ENCODE measurements around the gene CYP11A1.

The CYP11A1 gene

DNA sequence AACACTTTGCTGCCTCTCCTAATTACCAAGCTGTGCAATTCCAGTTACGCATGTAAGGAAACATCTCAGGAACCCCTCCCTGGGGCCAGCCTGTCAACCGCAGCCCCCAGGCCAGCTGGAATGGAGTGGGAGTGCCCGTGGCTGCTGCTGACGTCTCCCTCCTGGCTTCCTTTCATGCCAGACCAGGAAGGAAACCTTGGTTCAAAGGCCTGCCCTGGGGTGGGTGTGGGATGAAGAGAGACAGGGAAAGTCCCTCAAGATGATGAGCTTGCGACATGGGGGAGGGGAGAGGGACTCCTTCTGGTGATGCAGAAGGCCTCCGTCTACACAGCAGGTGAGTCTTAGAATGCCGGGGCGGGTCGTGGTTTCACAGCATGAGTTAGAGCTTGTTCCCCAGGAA is 11.4 kb upstream of the CYP11A1 start:
- no peak for TF ChIP-seq SIN3A (IDR thresholded peaks at IDR 0.05; ENCODE audit: borderline replicate concordance, insufficient read depth, low read length)
- no peak for TF ChIP-seq TAF1 (IDR thresholded peaks at IDR 0.05; ENCODE audit: borderline replicate concordance, insufficient read depth, low read length)
- TF ChIP-seq POLR2AphosphoS5 (IDR thresholded peaks at IDR 0.05; ENCODE audit: low read depth, low read length) = no peak
- no peak for TF ChIP-seq REST (IDR thresholded peaks at IDR 0.05; ENCODE audit: insufficient read depth in 1 of 2, low read depth in 2 of 2, low read length in 2 of 2)
- no peak for TF ChIP-seq FOXP2 (optimal IDR thresholded peaks at IDR 0.05; ENCODE audit: borderline replicate concordance, extremely low read depth, extremely low read length, insufficient read depth)

- TF ChIP-seq FOXP2 (optimal IDR thresholded peaks at IDR 0.05; ENCODE audit: borderline replicate concordance, extremely low read depth, extremely low read length, insufficient read depth) (no peak), TAF1 (IDR thresholded peaks at IDR 0.05; ENCODE audit: borderline replicate concordance, insufficient read depth, low read length) (no peak), SIN3A (IDR thresholded peaks at IDR 0.05; ENCODE audit: borderline replicate concordance, insufficient read depth, low read length) (no peak), REST (IDR thresholded peaks at IDR 0.05; ENCODE audit: insufficient read depth in 1 of 2, low read depth in 2 of 2, low read length in 2 of 2) (no peak), POLR2AphosphoS5 (IDR thresholded peaks at IDR 0.05; ENCODE audit: low read depth, low read length) (no peak)
These were observed 10.7 kb upstream of the CYP11A1 start for GRCh38 chr15:74377831-74378766.

DNA sequence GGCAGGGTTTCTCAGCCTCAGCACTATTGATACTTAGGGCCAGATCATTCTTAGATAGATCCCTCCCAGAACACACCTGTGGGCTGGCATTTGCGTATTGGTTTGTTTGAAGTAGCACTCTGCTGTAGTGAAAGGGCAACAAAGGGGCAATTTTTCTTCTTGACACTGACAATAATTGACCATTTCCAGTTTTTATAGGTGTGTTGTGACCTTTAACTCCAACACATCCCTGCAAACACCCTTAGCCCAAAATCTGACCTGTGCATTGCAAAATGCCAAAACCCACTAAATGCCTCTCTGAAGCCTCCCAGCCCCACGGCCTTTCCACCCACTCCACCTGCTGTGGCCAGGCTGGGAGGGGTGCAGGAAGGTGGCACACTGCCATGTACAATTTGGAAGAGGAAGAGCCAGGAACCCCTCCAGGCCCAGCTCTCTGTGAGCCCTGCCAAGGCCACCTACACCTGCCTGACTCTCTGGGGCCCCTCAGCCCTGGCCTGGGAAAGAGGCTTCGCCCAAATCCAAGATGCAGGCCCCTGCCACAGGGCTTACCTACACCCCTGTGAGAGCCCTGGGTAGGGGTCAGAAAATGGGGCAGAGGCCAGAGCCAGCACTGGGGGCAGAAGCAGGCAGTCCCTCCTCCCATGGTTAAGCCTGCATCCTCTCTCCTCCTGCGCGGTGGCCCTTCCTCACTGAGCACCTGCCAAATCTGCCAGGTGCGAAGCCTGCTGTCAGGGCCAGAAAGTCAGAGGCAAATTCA is 9.6 kb upstream of the CYP11A1 start:
- no peak for TF ChIP-seq SIN3A (IDR thresholded peaks at IDR 0.05; ENCODE audit: borderline replicate concordance, insufficient read depth, low read length)
- TF ChIP-seq FOXP2 (optimal IDR thresholded peaks at IDR 0.05; ENCODE audit: borderline replicate concordance, extremely low read depth, extremely low read length, insufficient read depth) = no peak
- no peak for TF ChIP-seq POLR2AphosphoS5 (IDR thresholded peaks at IDR 0.05; ENCODE audit: low read depth, low read length)
- TF ChIP-seq REST (IDR thresholded peaks at IDR 0.05; ENCODE audit: insufficient read depth in 1 of 2, low read depth in 2 of 2, low read length in 2 of 2) = no peak
- TF ChIP-seq TAF1 (IDR thresholded peaks at IDR 0.05; ENCODE audit: borderline replicate concordance, insufficient read depth, low read length) = no peak

DNA sequence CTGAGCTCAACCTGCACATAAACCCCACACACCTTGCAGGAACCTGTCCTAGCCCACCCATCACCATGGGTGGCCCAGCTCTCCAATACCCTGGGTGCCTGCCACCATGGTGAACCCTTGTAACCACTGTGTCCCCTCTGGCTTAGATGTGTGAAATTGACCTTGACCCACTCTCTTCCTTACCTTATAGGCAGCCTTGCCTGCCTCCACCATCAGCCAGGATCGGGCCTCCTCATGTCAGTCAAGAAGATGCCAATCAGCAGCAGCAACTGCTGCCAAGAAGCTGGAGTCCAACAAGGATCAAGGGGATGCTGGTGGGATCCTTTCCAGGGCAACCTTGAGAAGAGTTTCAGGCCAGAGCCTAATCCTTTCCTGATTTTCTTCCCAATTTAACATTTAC is 8.8 kb upstream of the CYP11A1 start:
- no peak for TF ChIP-seq SIN3A (IDR thresholded peaks at IDR 0.05; ENCODE audit: borderline replicate concordance, insufficient read depth, low read length)
- TF ChIP-seq TAF1 (IDR thresholded peaks at IDR 0.05; ENCODE audit: borderline replicate concordance, insufficient read depth, low read length) = no peak
- TF ChIP-seq REST (IDR thresholded peaks at IDR 0.05; ENCODE audit: insufficient read depth in 1 of 2, low read depth in 2 of 2, low read length in 2 of 2) = no peak
